Upper lobe of left lung (tissue), 4 donors: ENCODE results near the gene HNRNPU.

Experiments
- CTCF ChIP-seq, 6 experiments: fragments of 450-650 bp in 4 of 6; fragments of 200-600 bp in 2 of 6; sonication (generic) in 2 of 6; IDR thresholded peaks; one replicate each; pipeline ENCODE4 v1.5.1; 2016 to 2019; ENCODE audit warnings: antibody characterized with exemption in 6 of 6
- POLR2A ChIP-seq, 4 donors: fragments of 450-650 bp; IDR thresholded peaks; one replicate each; pipeline ENCODE4 v1.5.1; 2016 to 2017; ENCODE audit warnings: antibody characterized with exemption in 4 of 4, mild to moderate bottlenecking in 2 of 4

- no peak for TF ChIP-seq CTCF (IDR thresholded peaks at IDR 0.05)
- no peak for TF ChIP-seq POLR2A (IDR thresholded peaks at IDR 0.05)
Measured at GRCh38 chr1:244850099-244850852, 14.1 kb downstream of the HNRNPU start.
